IMR-90 (cell line): Measurements from ENCODE around the gene NNMT.

Source experiments
- BHLHE40 ChIP-seq: fragments of 150-350 bp; IDR thresholded peaks from 2 replicates; pipeline ENCODE4 v1.6.1; 2016; ENCODE audit warnings: mild to moderate bottlenecking, low read depth, low read length
- CEBPB ChIP-seq: IDR thresholded peaks from 2 replicates; pipeline ENCODE4 v1.6.1; 2012; ENCODE audit warnings: low read depth, low read length, improper control_type of control experiment
- CTCF ChIP-seq: conservative IDR thresholded peaks from 2 replicates; pipeline ENCODE4 v1.5.1; 2012; ENCODE audit warnings: mild to moderate bottlenecking, low read depth, low read length, improper control_type of control experiment
- ELK1 ChIP-seq: fragments of 150-350 bp; IDR thresholded peaks from 2 replicates; pipeline ENCODE4 v1.6.1; 2016; ENCODE audit warnings: low read depth, mild to moderate bottlenecking, low read length, moderate library complexity, borderline replicate concordance
- MAFK ChIP-seq: IDR thresholded peaks from 2 replicates; pipeline ENCODE4 v1.6.1; 2012; ENCODE audit warnings: low read depth, low read length, improper control_type of control experiment
- MXI1 ChIP-seq: IDR thresholded peaks from 2 replicates; pipeline ENCODE4 v1.6.1; 2012; ENCODE audit warnings: low read depth, mild to moderate bottlenecking, low read length, moderate library complexity, borderline replicate concordance
- POLR2A ChIP-seq: IDR thresholded peaks from 2 replicates; pipeline ENCODE4 v1.6.1; 2012; ENCODE audit warnings: mild to moderate bottlenecking, low read depth, low read length
- RCOR1 ChIP-seq: IDR thresholded peaks from 2 replicates; pipeline ENCODE4 v1.6.1; 2012; ENCODE audit warnings: mild to moderate bottlenecking, low read length, improper control_type of control experiment; ENCODE audit not compliant: insufficient replicate concordance
- SMC3 ChIP-seq: fragments of 150-350 bp; IDR thresholded peaks from 2 replicates; pipeline ENCODE4 v1.6.1; 2016; ENCODE audit warnings: low read depth, mild to moderate bottlenecking, antibody characterized with exemption, low read length, moderate library complexity
- USF2 ChIP-seq: fragments of 150-350 bp; IDR thresholded peaks from 2 replicates; pipeline ENCODE4 v1.6.1; 2017; ENCODE audit warnings: mild to moderate bottlenecking, antibody characterized with exemption, low read length, low read depth

- TF ChIP-seq SMC3 = no peak
- TF ChIP-seq CTCF = no peak
- no peak for TF ChIP-seq ELK1
- no peak for TF ChIP-seq MAFK
- no peak for TF ChIP-seq BHLHE40
- TF ChIP-seq POLR2A = no peak
- TF ChIP-seq USF2 = no peak
- TF ChIP-seq RCOR1 = no peak
- TF ChIP-seq CEBPB = no peak
- no peak for TF ChIP-seq MXI1
Measured at GRCh38 chr11:114343020-114343419, 46.8 kb downstream of the NNMT start.
